Astrocyte of the spinal cord (primary cell): ENCODE data around the gene ADPRH.
"Not testable (repeated sequence)": the region's sequence is repeated elsewhere in the genome, so short reads cannot be mapped to it uniquely, and the experiment has no call there.

Experiments
- DNase-seq: peaks from one replicate; pipeline ENCODE4 v3.0.0; 2011; ENCODE audit warnings: low read depth, low spot score
- H3K4me3 ChIP-seq: 2 replicates; pipeline ENCODE4 v1.5.1; 2011; ENCODE audit warnings: low read depth, mild to moderate bottlenecking, low read length, moderate library complexity
- CTCF ChIP-seq: IDR thresholded peaks from 2 replicates; pipeline ENCODE4 v1.5.1; 2012; ENCODE audit warnings: low read depth, mild to moderate bottlenecking, low read length, inconsistent platforms
- in situ Hi-C: cut with HindIII; loops from 2 replicates; pipeline ENCODE4 v1.10.0; 2017; ENCODE audit warnings: low sequenced_read_pairs

Gene ADPRH

GRCh38 chr3:119550192-119550910 lies 28.9 kb upstream of the ADPRH start:
- in situ Hi-C loops: no loop called here
- no peak overlapping the region for H3K4me3 ChIP-seq
- TF ChIP-seq CTCF: no peak
- DNase-seq: no peak

- H3K4me3 ChIP-seq: no peak overlapping the region
- TF ChIP-seq CTCF: no peak
- in situ Hi-C loops: no loop called here
- DNase-seq: no peak
Observed at GRCh38 chr3:119551598-119551997, 27.7 kb upstream of the ADPRH start.

DNA sequence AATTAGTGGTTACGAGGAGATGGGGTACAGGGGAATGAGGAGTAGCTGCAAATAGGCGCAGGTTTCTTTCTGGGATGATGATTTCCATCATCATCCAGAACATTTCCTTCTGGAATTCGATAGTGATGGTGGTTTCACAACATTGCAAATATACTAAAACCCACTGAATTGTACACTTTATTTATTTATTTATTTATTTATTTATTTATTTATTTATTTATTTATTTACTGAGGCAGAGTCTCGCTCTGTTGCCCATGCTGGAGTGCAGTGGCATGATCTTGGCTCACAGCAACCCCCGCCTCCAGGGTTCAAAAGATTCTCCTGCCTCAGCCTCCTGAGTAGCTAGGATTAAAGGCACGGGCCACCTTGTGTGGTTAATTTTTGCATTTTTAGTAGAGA lies 26.4 kb upstream of the ADPRH start:
- DNase-seq, in situ Hi-C loops, H3K4me3 ChIP-seq: not testable (repeated sequence)

GRCh38 chr3:119553823-119554415 lies 25.4 kb upstream of the ADPRH start:
- in situ Hi-C loops: no loop called here
- TF ChIP-seq CTCF: no peak
- DNase-seq: no peak
- H3K4me3 ChIP-seq: no peak overlapping the region

- no peak for DNase-seq
- no peak overlapping the region for H3K4me3 ChIP-seq
- TF ChIP-seq CTCF: no peak
- in situ Hi-C loops: no loop called here
Observed at GRCh38 chr3:119555309-119555735, 24.0 kb upstream of the ADPRH start.

GRCh38 chr3:119555929-119556328 lies 23.4 kb upstream of the ADPRH start:
- no peak overlapping the region for H3K4me3 ChIP-seq
- no peak for TF ChIP-seq CTCF
- DNase-seq: no peak
- in situ Hi-C loops: no loop called here

DNA sequence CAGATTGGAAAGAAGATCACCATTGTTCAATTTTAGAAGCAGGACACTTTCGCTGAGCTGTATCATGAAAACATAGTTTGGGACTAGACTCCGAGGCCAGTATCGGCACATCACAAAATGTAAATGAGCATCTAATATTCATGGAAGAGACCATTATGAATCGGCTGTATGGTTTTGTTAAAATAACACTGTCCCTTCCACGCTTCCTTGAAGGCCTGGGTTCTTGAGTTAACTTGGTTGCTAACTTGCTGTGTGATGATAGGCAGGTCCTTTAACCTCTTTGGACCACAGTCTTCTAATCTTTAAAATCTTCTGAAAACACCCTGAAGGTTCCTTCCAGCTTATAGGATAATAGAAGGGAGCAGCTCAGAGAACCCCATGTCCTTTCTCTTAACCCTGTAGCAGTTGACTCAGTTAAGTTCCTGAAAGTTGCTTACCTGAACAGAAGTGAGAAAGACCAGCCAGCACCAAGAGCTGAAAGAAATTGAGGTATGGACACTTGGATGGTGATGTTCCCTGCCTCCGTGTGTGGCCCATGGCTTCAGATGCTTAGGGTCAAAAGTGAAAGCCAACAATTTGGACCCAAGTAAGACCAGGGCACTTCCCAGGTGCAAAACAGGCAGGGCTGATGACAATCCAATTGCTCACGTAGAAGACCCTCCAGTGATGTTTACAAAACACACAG lies 22.0 kb upstream of the ADPRH start:
- no peak overlapping the region for H3K4me3 ChIP-seq
- no peak for TF ChIP-seq CTCF
- in situ Hi-C loops: no loop called here
- DNase-seq: no peak
